ENCODE data around the gene SLC6A17.
A peak's percentile ranks its signal among the peaks of the same experiment; 100 is the strongest.

Gene SLC6A17

GRCh38 chr1:110206261-110206920, 56.1 kb downstream of the SLC6A17 start:
- DNase-seq: no peak

GRCh38 chr1:110207831-110208230, 57.5 kb downstream of the SLC6A17 start:
- DNase-seq: peak; percentile 58

DNA sequence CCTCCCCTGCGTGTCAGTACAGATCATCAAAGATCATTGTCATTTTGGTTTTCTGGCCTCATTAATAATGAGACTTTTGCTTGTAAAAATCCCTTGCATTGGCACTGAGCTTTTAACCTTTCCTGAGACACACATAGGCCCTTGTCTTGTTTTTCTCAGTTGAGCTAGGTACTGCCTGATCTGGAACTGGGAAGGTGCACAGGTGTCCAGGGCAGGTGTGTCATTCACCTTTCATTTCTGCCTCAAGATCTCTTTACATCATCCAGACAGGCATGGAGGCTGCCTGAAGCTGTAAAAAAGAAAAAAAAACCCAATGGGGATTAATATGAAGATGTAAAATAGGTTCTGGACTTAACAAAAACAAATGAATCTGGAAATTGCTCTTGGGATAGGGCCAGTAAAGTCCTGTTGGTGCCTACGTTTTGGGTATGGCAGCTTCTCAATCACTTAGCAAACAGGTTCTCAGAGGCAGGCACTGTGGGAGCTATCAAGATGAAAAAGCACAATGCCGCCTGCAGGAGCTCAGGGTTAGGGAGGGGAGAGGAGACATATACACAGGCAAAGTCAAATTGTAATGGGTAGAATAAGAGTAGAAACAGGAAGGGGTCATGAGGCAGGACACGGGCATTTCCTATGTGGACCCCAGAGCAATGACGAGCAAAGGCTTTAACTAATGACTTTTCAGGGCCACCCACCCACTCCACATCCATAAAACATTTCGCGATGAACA, 58.8 kb downstream of the SLC6A17 start:
- DNase-seq: no peak

GRCh38 chr1:110209715-110210603, 59.7 kb downstream of the SLC6A17 start, which contains the start of gene KCNC4:
KCNC4 (plus strand) TSS chr1:110210314; CDS start chr1:110211500, 1,186 bp downstream.
- DNase-seq: peak; percentile 77

- DNase-seq: peak; percentile 51
These were observed 60.6 kb downstream of the SLC6A17 start for GRCh38 chr1:110210604-110211495.

DNA sequence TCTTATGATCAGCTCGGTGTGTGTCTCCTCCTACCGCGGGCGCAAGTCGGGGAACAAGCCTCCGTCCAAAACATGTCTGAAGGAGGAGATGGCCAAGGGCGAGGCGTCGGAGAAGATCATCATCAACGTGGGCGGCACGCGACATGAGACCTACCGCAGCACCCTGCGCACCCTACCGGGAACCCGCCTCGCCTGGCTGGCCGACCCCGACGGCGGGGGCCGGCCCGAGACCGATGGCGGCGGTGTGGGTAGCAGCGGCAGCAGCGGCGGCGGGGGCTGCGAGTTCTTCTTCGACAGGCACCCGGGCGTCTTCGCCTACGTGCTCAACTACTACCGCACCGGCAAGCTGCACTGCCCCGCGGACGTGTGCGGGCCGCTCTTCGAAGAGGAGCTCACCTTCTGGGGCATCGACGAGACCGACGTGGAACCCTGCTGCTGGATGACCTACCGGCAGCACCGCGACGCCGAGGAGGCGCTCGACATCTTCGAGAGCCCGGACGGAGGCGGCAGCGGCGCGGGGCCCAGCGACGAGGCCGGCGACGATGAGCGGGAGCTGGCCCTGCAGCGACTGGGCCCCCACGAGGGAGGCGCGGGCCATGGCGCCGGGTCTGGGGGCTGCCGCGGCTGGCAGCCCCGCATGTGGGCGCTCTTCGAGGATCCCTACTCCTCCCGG, 61.3 kb downstream of the SLC6A17 start:
- DNase-seq: no peak

- DNase-seq: no peak
These were observed 62.2 kb downstream of the SLC6A17 start for GRCh38 chr1:110212169-110213142.

GRCh38 chr1:110213143-110213540, 62.8 kb downstream of the SLC6A17 start:
- DNase-seq: no peak

DNA sequence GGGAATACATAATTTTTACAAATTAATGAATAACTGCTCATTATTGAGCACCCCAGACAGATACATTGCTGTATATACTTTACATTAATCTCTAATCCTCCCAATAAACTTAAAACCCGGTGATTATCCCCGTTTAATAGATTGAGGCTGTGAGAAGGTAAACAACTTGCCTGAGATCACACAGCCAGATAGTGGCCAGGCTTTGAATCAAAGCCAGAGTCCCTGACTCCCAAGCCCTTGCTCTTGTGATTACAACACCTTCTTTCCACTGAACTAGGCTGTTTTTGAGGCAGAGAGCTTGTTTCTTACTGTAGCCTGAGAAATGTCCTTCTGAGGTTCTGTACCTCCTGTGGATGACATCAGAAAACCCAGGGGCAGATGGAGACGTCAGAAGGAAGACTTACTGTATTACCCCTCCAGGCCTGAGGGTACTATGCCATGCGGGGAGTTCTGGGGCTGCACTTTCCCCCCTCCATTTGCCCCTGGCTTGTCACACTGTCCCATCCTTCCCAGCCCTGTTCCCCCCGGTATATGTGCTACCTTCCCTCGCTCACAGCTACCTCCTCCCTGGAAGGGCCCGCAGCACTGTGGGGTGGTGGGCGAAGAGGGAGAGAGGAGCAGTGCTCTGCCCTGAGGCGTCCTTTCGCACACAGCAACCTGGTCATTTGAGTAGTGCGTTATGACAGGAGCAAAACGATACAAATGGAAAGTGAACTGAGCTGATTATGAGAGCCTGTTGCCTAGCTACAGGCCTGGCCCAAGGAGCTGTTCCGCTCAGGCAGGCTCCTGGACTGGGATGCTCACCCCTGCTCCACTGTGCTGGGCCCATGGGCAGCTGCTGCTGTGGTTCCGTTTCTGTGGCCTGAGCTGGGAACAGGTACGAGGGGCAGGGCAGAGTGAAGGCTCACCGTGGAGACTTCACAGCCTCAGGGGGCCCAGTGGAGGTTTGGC, 64.4 kb downstream of the SLC6A17 start:
- DNase-seq: no peak

DNA sequence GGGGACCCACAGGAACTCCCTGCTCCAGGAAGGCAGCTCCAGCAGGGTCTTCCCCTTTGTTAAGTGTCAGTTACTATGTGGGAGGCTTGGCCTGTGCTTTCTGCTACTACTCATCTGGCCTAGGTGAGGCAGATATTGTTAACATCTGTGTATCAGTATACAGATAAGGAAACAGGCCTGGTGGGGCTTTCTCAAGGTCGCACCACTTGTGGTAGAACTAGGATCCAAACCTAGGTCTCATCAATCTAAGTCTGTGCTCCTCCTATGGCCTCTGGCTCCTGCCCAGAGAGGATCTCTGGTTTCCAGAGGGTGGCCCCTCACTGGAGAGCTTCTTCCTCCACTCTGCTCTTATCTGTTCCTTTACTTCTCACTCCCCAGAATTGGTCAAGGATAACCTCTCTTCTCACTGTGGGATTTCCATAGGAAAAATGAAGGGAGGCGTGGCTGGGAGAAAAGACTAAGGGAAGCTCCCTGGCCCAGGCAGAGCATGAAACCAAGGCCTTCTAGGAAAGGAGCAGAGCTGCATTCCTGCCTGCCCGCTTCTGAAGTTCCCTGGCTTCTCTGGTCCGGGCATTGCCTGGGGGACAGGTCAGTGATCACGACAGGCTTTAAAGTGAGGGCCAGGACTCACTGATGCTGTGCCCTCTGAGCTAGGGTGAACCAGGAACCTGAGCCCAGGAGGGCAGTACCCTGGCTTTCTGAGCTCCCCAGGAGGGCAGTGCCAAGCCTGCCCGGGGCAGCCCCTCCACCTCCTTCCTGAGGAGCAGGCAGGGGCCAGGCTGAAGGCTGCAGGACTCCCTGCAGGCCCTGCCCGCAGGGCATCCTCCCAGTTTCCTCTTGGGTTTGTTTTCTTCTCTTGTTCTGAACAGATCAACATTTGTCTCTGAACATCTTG, 65.6 kb downstream of the SLC6A17 start:
- no peak for DNase-seq

GRCh38 chr1:110216844-110217444, 66.7 kb downstream of the SLC6A17 start:
- DNase-seq: no peak

DNA sequence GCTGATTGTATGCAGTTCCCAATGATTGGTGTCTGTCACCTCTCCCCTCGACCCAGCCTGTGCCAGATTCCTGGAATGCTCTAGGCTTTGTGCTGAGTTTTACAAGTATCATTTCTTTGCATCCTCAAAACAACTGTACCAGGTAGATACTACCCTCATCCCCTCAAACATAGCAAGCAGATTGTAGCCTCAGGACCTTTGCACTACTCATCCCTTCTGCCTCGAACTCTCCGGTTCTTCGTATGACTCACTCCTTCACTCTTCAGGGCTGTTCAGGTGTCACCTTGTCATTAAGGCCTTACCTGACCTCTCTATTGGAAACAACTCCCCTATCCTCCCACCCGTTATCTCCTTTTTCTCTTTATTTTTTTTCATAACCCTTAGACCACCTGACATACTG, 67.8 kb downstream of the SLC6A17 start:
- DNase-seq: no peak

DNA sequence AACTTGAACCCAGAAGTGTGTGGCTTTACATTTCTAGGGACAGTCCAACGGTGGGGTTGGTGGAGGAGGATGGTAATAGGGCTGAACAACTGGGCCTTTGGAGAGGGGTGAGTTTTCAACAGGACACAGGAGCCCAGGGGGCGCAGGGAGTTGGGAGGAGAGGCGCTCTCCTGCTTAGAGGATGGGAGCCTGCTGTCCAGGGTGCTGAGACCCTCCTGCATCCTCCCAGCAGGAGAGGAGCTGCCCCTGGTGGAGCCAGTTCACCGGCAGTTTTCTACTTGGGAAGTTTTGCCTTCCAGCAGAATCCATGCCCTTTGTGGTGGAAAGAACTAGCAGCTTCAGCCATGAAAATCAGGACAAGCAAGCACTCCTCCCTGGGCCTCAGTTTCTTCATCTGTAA, 68.4 kb downstream of the SLC6A17 start:
- no peak for DNase-seq

GRCh38 chr1:110220324-110220723, 70.0 kb downstream of the SLC6A17 start:
- no peak for DNase-seq

DNA sequence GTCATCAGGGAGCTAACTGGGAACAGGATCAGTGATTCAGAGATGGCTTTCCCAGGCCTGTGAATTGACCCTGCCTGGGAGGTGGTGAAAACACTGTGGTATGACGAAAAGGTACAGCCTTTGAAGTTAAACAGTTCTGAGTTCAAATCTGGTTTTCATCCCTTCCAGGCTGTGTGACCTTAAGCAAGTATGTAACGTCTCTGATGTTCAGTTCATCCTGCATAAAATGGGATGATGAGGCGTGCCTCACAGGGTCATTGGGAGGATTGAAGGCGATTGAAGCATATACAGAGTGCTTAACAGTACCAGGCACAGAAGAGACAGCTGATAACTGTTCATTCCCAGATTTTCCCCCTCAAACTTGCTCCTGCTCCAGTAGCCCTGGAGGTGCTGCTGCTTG, 70.8 kb downstream of the SLC6A17 start:
- DNase-seq: no peak

DNA sequence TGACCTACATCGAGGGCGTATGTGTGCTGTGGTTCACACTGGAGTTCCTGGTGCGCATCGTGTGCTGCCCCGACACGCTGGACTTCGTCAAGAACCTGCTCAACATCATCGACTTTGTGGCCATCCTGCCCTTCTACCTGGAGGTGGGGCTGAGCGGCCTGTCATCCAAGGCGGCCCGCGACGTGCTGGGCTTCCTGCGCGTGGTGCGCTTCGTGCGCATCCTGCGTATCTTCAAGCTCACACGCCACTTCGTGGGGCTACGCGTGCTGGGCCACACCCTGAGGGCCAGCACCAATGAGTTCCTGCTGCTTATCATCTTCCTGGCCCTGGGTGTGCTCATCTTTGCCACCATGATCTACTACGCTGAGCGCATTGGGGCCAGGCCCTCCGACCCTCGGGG, 72.8 kb downstream of the SLC6A17 start:
- DNase-seq: no peak

- DNase-seq: no peak
These were observed 73.3 kb downstream of the SLC6A17 start for GRCh38 chr1:110223581-110223980.
